ENCODE data around the gene EBF3. TPM values are rescaled to one million over a fixed set of nuclear protein-coding genes. Genes with fewer than 3 reads are reported as not detected.

Gene EBF3
- total RNA-seq, 1 experiment from 2014 or later: 0.64 TPM

DNA sequence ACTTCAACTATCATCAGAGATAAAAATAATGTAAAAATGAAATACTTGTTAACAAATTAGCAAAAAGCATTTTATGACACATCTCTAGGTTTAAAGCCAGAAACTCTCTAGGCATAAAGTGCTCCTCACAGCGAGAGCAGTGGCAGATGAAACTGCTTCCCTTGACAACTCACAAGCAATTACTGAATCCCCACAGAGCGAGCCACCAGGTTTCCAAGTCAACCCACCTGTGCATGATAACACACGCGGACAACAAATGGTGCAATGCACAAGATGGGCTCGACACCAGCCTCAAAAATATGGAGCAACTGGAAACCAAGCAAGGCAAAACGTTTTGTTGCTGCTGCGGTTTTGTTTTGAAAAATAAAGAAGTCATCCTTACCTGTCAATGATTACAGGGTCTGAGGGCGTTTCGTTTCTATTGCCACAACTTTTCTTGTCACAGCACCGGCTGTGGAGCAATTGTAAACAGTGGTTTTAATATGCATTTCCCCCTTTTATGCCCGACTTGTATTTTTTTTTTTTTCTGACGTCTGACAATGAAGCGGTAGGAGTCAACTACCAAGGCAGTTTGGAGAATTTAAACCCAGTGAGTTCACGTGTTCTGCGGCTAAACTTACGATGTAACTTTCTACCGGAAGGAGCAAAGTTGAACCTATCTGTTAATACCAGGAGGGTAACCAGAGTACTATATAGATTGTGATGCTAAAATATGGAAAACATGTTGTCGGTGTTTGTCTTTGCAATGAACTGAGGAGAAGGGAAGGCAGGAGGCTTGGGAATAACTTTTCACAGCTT lies 7.0 kb downstream of the EBF3 start:
- intact Hi-C loops (cut with micrococcal nuclease; ENCODE audit: unreplicated experiment) (no loop called here), in situ Hi-C loops (cut with HindIII; ENCODE audit: low pct_unique_long_range_greater_than_20kb, low sequenced_read_pairs) (no loop called here)
- Histone ChIP-seq H3K9me3 (ENCODE audit: control insufficient read depth, insufficient read depth, low read depth, low read length) (no peaks in the 10 kb centered on the region), H3K27ac (ENCODE audit: low read length) (no peak overlapping the region), H3K27me3 (ENCODE audit: control insufficient read depth, insufficient read depth, low read length) (peaks cover 47% of the 10 kb centered on the region), H3K4me3 (ENCODE audit: low read depth in 2 of 2, low read length in 2 of 2) (no peak overlapping the region), H3K36me3 (ENCODE audit: control insufficient read depth, insufficient read depth, low read length) (no peaks in the 10 kb centered on the region), H3K4me1 (ENCODE audit: control insufficient read depth, insufficient read depth, low read length) (peaks cover 1% of the 10 kb centered on the region; the same call in 1 of the 2 replicates)
- DNase-seq (ENCODE audit: low read depth, low spot score): no peak
- POLR2A ChIA-PET: no interaction called here
- no peak for ATAC-seq
- TF ChIP-seq, protein P1, sequence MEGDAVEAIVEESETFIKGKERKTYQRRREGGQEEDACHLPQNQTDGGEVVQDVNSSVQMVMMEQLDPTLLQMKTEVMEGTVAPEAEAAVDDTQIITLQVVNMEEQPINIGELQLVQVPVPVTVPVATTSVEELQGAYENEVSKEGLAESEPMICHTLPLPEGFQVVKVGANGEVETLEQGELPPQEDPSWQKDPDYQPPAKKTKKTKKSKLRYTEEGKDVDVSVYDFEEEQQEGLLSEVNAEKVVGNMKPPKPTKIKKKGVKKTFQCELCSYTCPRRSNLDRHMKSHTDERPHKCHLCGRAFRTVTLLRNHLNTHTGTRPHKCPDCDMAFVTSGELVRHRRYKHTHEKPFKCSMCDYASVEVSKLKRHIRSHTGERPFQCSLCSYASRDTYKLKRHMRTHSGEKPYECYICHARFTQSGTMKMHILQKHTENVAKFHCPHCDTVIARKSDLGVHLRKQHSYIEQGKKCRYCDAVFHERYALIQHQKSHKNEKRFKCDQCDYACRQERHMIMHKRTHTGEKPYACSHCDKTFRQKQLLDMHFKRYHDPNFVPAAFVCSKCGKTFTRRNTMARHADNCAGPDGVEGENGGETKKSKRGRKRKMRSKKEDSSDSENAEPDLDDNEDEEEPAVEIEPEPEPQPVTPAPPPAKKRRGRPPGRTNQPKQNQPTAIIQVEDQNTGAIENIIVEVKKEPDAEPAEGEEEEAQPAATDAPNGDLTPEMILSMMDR (IDR thresholded peaks at IDR 0.05): no peak
- TF ChIP-seq POLR2AphosphoS5 (IDR thresholded peaks at IDR 0.05; ENCODE audit: low read depth, low read length): no peak
- TF ChIP-seq, protein P2, sequence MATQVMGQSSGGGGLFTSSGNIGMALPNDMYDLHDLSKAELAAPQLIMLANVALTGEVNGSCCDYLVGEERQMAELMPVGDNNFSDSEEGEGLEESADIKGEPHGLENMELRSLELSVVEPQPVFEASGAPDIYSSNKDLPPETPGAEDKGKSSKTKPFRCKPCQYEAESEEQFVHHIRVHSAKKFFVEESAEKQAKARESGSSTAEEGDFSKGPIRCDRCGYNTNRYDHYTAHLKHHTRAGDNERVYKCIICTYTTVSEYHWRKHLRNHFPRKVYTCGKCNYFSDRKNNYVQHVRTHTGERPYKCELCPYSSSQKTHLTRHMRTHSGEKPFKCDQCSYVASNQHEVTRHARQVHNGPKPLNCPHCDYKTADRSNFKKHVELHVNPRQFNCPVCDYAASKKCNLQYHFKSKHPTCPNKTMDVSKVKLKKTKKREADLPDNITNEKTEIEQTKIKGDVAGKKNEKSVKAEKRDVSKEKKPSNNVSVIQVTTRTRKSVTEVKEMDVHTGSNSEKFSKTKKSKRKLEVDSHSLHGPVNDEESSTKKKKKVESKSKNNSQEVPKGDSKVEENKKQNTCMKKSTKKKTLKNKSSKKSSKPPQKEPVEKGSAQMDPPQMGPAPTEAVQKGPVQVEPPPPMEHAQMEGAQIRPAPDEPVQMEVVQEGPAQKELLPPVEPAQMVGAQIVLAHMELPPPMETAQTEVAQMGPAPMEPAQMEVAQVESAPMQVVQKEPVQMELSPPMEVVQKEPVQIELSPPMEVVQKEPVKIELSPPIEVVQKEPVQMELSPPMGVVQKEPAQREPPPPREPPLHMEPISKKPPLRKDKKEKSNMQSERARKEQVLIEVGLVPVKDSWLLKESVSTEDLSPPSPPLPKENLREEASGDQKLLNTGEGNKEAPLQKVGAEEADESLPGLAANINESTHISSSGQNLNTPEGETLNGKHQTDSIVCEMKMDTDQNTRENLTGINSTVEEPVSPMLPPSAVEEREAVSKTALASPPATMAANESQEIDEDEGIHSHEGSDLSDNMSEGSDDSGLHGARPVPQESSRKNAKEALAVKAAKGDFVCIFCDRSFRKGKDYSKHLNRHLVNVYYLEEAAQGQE (IDR thresholded peaks at IDR 0.05; ENCODE audit: insufficient read depth in 1 of 2, low read depth in 2 of 2, low read length in 1 of 2): no peak
- no TSS peak for BruUV-seq (replicated peaks)
- CTCF ChIA-PET: interaction anchor here (1.3 kb wide), 1 partner anchor 68 kb away, joined by 3 read pairs; no protein-coding TSS in a partner anchor

DNA sequence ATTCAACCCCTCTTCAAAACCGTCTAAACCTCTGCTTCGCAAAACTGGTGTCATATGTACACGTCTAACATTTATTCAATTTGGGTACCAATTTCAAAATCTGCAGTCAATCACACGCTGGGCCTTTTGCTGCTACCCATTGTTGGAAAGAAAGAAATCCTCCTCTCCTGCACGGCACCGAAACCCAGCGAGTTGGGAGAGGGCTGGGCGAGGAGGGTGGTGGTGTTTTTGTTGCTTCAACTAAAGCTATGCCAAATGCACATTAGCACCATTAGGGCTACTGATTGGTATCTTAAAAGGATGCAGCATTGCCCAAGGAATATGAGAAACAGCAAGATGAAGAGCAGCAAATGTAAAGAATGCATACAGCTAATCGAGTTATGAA lies 7.8 kb downstream of the EBF3 start:
- Histone ChIP-seq H3K9me3 (ENCODE audit: control insufficient read depth, insufficient read depth, low read depth, low read length) (no peaks in the 10 kb centered on the region), H3K4me1 (ENCODE audit: control insufficient read depth, insufficient read depth, low read length) (no peaks in the 10 kb centered on the region; the same call in 1 of the 2 replicates), H3K27me3 (ENCODE audit: control insufficient read depth, insufficient read depth, low read length) (peaks cover 39% of the 10 kb centered on the region), H3K4me3 (ENCODE audit: low read depth in 2 of 2, low read length in 2 of 2) (no peak overlapping the region), H3K36me3 (ENCODE audit: control insufficient read depth, insufficient read depth, low read length) (no peaks in the 10 kb centered on the region), H3K27ac (ENCODE audit: low read length) (no peak overlapping the region)
- CTCF ChIA-PET: no interaction called here
- POLR2A ChIA-PET: no interaction called here
- in situ Hi-C loops (cut with HindIII; ENCODE audit: low pct_unique_long_range_greater_than_20kb, low sequenced_read_pairs): no loop called here
- ATAC-seq: no peak
- intact Hi-C loops (cut with micrococcal nuclease; ENCODE audit: unreplicated experiment): no loop called here
- no TSS peak for BruUV-seq (replicated peaks)
- TF ChIP-seq, protein P1 (IDR thresholded peaks at IDR 0.05): no peak
- TF ChIP-seq, protein P2 (IDR thresholded peaks at IDR 0.05; ENCODE audit: insufficient read depth in 1 of 2, low read depth in 2 of 2, low read length in 1 of 2): no peak
- TF ChIP-seq SIN3A (IDR thresholded peaks at IDR 0.05; ENCODE audit: borderline replicate concordance, insufficient read depth, low read depth, low read length): no peak
- DNase-seq (ENCODE audit: low read depth, low spot score): no peak
